Fibroblast of villous mesenchyme (primary cell): ENCODE results near the gene TP53TG3B. TPM values are rescaled to one million over a fixed set of nuclear protein-coding genes. Genes with fewer than 3 reads are reported as not detected.
"Not testable (repeated sequence)": the region's sequence is repeated elsewhere in the genome, so short reads cannot be mapped to it uniquely, and the experiment has no call there.

ENCODE experiments used
- DNase-seq: peaks from one replicate; pipeline ENCODE4 v3.0.0-alpha.2; 2010; ENCODE audit warnings: low read depth
- H3K4me3 ChIP-seq: 2 replicates; pipeline ENCODE4 v1.5.1; 2011; ENCODE audit warnings: low read depth, mild to moderate bottlenecking, low read length
- small RNA-seq: library from RNA; depleted of rRNA; stranded (forward); fragments of <200 nt; gene quantifications from one replicate; pipeline ENCODE3, GENCODE V24; 2012
- total RNA-seq: library from RNA; depleted of rRNA; stranded (reverse); fragments of >200 nt; gene quantifications from 2 replicates; pipeline ENCODE4 v1.2.3, GENCODE V29; 2012

Gene TP53TG3B
- 0.32 TPM in 1 of 2 replicates, not detected in the other for total RNA-seq

- not testable (repeated sequence) for H3K4me3 ChIP-seq, DNase-seq
These were observed at the start of gene TP53TG3B for GRCh38 chr16:33360541-33360940. TSS of gene TP53TG3B (plus strand) at chr16:33360841. CDS start at chr16:33360909, 68 bp downstream.

GRCh38 chr16:33336226-33337012 is 24.2 kb upstream of the TP53TG3B start:
- not testable (repeated sequence) for DNase-seq, H3K4me3 ChIP-seq

- DNase-seq, H3K4me3 ChIP-seq: not testable (repeated sequence)
These were observed 22.8 kb upstream of the TP53TG3B start for GRCh38 chr16:33337627-33338542.

- H3K4me3 ChIP-seq = not testable (repeated sequence)
These were observed 22.1 kb upstream of the TP53TG3B start for GRCh38 chr16:33338543-33338951.

GRCh38 chr16:33339093-33340061 is 21.3 kb upstream of the TP53TG3B start:
- DNase-seq = not testable (repeated sequence)

More at GRCh38 chr16:33338543-33338951, 22.1 kb upstream of the TP53TG3B start:
- DNase-seq = not testable (repeated sequence)

More at GRCh38 chr16:33339093-33340061, 21.3 kb upstream of the TP53TG3B start:
- not testable (repeated sequence) for H3K4me3 ChIP-seq

Small RNA genes lying within 50 kb of the gene (small RNA-seq; reads per million reads assigned to genes)
- gene AC141257.3 (not detected), gene AC141257.4 (not detected)

Other genes with a start within 250 kb of the TP53TG3B start
- 0.43 TPM in 1 of 2 replicates, not detected in the other for gene TP53TG3C, start 166.6 kb upstream of the TP53TG3B start, total RNA-seq
- gene TP53TG3E, start 56.5 kb upstream of the TP53TG3B start, total RNA-seq = not detected in 2 replicates
- under 0.01 TPM in 1 of 2 replicates, not detected in the other for gene TP53TG3F, start 98.8 kb downstream of the TP53TG3B start, total RNA-seq